HG03045 (cell line): Measurements from ENCODE around the gene FOXN3.

ENCODE experiments used
- ATAC-seq: cut with Tn5 transposase; IDR thresholded peaks from one replicate; pipeline ENCODE4 v1.9.1; 2021; ENCODE audit warnings: mild to moderate bottlenecking, moderate library complexity; ENCODE audit not compliant: unreplicated experiment

FOXN3 gene

DNA sequence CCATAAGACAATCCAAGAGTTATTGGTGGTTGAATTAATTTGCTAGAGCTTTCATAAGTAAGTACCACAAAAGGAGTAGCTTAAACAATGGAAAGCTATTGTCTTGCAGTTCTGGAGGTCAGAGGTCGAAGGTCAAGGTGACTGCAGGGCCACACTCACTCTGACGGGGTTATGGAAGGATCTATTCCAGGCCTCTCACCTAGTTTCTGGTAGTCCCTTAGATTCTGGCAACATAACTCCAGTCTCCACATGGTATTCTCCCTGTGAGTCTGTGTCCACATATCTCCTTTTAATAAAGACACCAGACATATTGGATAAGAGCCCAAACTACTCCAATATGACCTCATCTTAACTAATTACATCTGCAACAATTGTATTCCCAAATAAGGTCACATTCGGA lies 273.4 kb downstream of the FOXN3 start:
- no peak for ATAC-seq

DNA sequence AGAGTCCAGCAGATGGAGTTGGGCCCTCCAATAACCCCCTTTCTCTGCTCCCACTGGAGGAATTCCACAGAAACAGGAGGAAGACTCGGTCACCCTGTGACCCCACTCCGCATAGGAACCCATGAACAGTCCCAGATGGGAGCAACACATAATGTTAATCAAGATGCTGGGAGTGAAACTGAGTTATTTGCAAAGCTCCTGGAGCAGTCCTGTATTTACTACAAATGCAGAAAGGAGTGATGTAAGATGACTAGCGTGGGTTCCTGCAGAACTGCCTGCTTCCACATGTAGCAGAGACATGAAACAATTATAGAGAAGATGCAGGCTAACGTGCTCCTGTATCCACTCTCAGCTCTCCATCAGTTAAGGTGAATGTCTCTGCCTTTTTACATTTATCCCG lies 274.7 kb downstream of the FOXN3 start:
- ATAC-seq, result no peak

DNA sequence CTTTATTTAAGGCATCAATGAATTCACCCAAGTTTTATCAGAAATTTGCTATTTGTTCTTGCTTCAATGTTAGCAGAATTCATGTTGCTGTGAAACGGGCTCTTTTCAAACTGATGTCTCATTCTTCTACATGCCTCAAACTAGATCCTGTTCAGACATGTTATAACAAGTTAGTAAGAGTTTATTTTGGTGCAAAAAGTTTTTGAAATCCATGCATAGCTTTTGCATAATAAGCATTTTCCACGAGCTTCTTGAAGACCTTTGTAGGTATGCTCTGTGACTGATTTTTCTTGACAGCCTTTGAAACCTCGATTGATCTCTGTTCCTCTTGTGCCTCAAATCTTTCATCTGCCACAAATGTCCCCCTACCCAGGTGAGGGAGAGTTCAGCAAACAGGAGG lies 275.2 kb downstream of the FOXN3 start:
- no peak for ATAC-seq

DNA sequence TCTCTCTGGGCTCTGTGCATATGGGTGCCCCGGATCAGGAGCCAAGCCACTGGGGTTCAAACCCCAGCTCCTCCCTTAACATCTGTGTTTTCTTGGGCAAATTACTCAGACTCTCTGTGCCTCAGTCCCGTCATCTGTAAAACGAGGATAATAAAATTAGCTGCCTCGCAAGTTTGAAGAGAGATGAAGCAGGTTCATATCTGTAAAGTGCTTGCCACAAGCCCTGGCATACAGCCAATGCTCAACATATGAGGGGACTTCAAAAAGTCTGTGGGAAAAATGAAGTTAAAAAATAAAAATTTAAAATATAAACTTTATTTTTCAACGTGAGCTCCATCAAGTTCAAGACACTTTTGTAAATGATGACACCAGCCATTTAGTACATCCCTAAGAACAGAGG lies 276.7 kb downstream of the FOXN3 start:
- no peak for ATAC-seq

DNA sequence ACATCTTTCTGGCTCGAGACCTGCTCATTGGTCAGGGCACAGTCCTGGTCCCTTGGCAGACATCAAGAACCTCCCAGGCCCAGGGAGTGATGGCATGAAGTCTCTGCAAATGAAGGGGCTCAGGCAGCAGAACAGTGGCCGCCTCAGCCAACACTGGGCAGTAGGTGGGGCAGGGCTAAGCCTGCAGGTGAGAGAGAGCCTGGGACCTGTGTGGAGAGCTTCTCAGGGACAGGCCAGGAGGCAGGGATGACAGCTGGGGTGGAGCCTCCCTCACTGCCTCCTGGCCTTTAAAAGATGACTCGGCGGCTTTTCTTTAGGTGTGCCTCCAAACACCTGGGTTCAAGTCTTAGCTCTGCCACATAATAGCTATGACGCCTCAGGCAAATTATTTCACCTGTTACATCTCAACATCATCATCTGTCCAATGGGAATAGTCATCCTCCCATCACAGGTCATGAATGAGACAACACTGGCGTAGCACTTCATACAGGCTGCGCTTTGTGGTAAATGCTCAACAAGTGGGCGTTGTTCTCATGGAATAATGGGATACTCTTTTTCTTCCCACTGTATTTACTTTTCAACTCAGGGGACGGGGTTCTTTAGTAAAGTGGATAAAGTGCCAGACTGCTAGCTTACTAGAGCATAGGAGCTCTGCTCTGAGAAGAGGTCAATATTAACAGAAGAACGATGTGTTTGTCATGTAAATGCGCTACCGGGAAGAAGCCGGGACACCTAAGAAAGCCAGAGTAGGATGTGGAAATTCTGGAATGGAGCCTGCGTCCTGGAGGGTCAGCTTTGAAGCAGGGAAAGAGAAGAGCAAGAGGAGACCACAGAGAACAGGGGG lies 277.4 kb downstream of the FOXN3 start:
- ATAC-seq, result no peak

DNA sequence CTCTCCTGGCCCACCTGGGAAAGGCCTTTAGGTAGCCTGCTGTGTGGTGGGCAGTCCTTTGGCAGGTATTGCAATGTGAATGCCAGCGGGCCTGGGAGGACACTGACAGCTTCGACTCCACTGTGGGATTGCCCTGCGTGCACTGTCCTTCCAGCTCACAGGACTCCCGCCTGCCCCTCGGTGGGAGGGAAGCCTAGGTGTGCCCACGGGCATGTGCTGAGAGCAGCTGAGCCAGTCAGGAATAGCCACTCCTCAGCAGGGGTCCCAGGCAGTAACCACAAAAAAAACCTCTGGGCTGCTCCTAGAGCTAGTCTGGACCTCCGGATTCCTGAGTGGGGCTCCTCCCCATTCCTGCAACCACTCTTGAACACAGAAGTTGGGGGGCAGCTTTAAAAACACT lies 278.2 kb downstream of the FOXN3 start:
- ATAC-seq, result no peak

DNA sequence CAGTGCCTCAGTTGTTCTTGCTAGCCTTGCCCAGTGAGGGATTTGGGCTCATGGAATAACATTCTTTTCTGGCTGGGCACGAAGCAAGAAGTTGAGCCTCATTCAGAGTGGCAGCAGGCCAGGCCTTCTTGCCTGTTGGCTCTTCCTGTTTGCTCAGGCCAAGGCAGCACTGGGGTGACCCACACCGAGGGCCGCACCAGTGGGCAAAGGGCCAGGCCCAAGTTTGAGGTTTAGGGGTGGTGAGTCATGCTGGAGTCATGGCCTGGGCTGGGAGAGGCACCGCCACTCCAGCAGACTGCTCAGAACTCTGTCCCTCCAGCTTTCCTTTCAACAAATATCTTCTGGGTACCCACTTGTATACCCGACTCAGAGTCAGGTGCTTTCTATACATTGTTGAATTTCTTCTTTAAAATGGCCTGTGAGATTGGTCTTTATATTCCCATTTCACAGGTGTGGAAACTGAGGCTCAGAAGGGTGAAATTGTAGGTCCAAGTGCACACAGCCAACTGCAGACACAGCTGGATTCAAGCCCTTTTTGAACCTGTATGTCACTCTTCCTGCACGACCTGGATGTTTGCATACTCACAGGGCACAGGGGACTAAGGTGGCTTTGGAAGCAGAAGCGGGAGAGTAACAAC lies 279.4 kb downstream of the FOXN3 start:
- no peak for ATAC-seq

DNA sequence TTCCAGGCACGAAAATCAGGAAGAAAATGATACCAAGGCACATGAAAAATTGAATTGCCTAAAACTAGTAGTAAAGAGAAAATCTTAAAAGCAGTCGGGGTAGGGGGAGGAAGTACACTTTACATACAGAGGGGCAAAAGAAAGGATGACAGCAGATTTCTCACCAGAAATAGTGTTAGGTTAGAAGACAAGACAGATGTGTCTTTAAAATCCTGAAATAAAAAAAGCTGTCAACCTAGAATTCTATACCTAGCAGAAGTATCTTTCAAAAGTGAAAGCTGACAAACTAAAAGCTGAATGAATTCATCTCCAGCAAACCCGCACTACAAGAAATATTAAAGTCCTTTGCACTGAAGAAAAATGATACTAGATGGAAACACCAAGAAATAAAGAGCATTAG lies 280.4 kb downstream of the FOXN3 start:
- no peak for ATAC-seq

DNA sequence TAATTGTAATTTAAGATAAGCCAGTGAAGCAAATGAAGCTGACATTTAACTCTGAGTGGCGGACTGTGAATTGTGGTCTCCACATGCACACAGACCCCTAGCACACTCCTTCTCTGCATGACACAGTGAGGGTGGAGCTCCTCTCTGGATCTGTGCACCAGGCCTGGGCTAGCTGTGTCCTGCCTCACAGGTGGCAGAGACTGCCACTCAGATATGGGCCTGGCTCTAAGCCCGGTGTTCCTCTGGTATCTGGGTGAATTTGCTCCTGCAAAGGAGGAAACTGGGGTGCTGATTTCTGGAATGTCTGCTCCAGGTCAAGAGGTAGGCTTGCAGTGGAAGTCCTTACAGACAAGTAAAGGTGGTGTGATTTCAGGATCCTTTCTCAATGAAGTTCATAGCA lies 282.4 kb downstream of the FOXN3 start:
- ATAC-seq, result no peak

DNA sequence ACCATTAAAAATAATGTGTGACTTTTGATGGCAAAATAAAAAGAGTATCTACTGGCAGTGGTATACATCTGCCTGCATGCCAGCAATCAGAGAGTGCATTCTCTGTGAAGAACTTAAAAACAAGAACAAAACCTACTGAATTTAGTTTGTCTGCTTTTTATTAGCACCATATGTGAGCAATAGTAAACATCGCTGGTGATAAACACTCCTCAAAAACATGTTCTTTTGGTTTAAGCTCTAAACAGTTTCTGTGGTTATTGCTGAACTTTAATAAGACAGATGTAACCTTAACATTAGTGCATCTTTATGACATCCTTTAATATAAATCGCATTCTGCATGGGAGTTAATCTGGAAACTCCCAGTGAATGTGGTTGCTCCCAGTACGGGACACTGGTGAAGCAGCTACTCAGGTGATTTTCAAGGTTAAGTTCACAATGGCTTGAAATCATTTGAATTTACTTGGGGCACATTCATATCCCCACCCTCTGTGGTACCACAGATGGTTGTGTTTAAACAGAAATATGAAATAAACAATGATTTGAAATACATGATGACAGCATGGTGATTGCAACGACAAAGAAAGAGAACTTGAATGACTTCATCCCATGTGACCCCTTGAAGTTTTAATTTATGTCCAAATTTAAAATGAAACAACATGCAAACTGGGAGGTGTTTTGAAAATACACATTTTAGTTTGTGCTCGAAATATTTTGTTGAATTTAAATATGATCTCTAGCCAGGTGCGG lies 285.9 kb downstream of the FOXN3 start:
- ATAC-seq, result no peak

DNA sequence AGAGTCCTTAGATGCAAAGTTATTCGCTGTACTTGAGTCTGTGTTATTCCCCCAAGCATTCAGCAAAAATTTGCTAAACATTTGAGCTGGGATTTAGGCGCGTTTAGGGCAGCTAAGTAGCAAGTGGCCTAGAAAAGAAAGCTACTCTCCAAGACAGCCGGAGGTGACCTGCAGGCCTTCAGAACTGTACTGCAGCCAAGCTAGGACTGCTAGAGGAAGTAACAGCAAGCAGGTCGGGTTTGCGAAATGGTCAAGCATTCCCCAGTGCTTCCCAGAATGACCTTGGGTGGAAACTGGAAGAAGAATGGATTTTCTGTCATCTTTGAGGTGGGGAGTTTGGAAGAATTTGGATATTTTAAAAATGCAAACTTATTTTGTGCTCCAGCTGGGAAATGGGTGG lies 287.5 kb downstream of the FOXN3 start:
- no peak for ATAC-seq

DNA sequence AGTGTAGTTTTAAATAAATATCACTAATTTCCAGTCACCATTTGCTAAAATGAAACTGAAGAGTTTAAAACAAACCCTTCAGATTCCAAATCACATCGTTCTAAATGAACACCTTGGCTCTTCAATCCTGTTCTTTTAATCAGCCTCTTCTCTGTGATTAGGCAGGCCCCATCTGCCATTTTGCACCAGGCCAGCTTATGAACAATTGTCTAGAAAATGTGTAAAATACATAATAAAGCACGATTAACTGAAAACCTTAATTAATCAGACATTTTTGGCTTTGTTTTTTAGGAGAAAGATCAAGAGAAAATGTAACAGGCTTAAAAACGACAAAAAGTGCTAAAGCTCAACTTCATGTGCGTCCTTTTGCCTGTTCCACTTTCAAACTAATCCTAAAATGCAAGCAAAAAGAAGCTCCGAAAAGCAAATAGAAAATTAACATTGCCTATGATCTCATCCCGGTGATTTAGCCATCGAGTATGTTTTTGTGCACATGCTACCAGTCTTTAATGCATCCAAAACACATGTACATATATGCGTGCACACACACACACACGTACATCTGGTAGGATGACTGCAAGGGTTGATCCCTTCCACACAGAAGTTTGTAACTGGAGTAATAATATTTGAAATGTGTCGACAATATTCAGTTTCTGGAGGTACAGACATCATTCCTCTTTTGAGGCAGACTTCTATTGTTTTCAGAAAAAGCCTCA lies 288.6 kb downstream of the FOXN3 start:
- ATAC-seq, result no peak

DNA sequence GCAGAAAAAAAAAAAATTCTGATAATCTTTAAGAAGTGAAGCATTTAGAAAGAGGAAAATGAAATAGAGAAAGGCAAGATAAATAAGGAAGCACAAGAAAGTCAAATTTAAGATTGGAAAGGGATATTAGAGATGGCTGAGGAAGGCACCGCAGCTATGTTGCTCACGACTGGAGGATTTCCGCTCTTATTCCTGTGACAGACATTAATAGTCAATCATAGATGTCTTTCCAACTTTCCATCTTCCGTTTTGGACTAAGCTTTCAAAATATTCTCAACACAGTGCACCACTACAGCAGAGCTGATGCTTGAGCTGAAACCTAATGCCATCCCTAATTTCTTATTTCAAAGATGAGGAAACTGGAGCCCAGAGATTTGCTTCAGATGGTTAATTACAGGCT lies 290.6 kb downstream of the FOXN3 start:
- no peak for ATAC-seq

DNA sequence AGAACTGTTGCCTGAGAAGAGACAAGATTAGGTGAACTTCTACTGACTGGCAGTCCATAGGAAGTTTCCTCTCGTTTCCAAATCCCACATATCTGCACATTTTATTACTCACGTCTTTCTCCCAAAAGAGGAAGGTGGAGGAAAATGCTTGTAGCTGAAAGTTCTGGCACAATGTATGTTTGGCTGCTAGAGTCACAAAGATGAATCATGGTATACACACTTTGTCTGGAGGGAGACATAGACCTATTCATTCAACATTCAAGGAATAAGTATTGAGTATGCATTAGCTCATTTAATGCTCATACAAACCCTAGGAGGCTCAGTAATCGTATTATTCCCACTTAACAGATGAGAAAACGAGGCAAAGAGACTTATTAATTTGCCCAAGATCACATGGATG lies 291.8 kb downstream of the FOXN3 start:
- no peak for ATAC-seq

DNA sequence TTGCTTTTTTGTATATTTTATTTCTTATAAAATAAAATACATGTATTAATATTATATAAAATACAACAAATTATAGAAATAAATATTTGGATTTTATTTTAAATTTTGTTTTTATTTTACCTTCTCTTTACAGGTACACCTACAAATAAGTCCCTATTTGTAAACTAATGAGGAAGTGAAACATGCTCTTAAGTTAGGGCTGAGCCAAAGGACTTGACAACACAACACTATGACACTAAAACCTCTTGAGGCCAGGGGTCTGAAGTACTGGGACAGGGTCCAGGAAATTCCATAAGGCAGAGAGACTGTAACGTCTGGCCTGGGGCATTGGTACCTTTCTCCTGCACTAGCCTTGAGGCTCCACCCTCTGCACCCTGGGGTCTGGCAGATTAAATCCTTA lies 293.2 kb downstream of the FOXN3 start:
- no peak for ATAC-seq

DNA sequence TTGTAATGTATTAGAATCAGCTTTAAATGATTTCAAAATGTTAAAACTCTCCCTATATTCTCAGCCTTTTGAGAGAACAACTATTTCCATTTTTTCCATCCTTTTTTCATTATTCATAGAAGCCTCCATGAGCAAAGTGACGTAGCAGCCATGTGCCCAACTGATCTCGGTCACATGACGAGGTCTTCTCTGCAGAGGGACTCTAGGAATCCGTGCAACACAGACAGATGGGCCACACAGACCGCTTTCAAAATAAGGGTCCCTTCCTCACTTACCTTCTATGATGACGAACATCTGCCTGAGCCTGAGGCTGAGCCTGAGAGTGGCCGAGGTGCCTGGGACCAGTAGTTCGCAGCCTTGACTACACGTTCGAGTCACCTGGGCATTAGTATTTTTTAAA lies 293.8 kb downstream of the FOXN3 start:
- no peak for ATAC-seq

DNA sequence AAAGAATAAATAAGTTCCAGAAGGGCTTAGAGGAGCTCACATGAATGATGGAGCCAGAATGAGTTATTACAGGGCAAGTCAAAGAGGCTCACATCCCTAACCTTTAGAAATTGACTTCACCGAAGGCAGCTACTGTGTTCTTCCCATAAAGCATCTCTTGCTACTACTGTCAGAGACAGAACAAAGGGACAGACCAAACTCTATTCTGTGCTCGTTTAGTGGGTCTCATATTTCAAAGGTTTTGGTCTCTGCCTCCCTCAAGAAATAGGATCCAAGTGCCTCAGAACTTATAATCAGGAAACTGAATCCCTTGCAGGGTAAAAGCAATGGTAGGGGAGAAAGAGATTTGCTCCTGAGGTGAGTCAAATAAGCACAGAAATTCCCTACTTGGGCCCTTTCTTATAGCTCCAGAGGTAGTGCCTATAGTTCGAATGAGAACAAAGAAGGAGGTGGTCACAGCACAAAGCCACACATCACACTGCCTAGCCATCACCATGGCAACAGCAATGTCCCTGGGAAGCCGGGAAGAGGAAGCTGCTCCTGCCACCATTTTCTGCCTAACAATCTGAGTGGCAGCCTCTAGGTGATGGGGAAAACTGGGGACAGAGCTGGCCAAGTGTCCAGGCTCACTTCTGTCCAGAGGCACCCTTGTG lies 294.9 kb downstream of the FOXN3 start:
- no peak for ATAC-seq

DNA sequence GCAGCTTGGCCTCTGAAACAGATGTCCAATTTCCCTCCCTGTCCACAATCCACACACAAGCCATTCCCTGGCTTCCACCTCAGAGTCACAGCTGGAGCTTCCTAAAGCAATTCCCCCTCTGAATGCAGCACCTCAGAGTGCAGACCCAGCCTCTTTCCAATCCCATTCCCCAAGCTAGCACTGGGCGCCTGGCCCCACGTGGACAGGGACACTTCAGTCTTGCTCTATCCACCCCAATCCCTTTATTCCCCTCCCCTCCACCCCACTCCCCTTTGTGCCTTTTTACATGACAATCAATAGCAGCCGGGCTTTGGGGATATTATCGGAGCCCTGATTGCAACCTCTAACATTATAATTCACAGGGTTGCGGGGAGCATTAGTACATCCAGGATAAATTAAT lies 300.0 kb downstream of the FOXN3 start:
- no peak for ATAC-seq

DNA sequence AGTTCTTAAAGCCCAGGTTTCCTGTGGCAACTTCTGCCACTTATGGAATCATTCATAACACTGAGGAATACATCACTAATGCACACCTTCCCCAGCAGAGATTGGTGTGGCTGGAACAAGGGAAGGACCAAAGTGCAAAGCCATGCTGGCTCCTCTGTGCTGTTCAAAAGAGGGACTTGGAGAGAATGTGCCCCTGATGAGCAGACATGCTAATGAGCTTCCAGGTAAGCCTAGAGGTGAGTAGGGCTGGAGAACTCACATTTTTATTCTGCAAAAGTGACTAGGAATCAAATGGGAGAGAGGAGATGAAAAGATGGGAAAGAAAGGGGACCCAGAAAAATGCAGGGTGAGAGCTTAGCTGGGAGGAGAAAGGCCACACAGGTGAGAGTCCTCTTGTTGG lies 302.9 kb downstream of the FOXN3 start:
- no peak for ATAC-seq

DNA sequence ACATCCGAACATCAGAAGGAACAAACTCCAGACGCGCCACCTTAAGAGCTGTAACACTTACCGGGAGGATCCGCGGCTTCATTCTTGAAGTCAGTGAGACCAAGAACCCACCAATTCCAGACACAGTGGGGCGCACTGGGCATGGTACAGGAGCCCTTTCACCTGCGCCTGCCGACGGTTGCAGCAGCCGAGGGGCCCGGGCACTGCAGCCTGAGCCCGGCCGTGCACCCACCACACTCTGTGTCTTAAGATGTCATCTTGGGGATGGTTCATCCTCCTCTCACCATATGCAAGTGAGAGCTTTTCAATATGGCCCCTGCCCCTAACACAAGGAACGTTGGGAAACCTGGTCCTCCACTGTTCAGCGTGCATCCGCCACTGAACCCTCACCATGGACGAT lies 304.3 kb downstream of the FOXN3 start:
- no peak for ATAC-seq
